ENCODE results near the gene CCDC54. TPM values are rescaled to one million over a fixed set of nuclear protein-coding genes. Genes with fewer than 3 reads are reported as not detected.

Gene CCDC54
- total RNA-seq, 2 donors from 2014 or later, result 5.4 TPM; not detected in 1

DNA sequence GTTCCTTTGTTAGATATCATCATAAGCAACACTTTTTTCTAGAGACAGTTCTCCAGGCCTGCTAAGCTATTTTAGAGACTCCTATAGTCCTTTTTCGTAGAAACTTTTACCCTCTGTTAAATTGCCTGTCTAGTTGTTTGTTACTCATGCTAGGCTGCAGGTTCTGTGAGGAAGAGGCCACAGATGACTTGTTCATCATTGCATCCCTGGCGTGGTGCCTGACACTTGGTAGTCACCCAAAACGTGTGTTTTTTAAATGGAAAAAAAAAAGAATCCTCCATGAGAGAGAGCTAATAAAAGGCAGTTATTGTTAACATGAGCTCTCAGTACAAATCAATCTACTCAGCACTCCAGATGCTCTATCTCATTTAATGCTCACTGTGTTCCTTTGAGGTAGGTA, 35.1 kb downstream of the CCDC54 start:
- no peak overlapping the region for H3K4me3 ChIP-seq
- DNase-seq (ENCODE audit: low spot score), result no peak
- H3K27me3 ChIP-seq (replicated peaks; ENCODE audit: insufficient read depth), result no peaks in the 10 kb centered on the region
- no peaks in the 10 kb centered on the region for H3K4me1 ChIP-seq (replicated peaks)
- no peaks in the 10 kb centered on the region for H3K36me3 ChIP-seq
- TF ChIP-seq POLR2AphosphoS5 (IDR thresholded peaks at IDR 0.05) (no peak), POLR2A (IDR thresholded peaks at IDR 0.05) (no peak)
- TF ChIP-seq, protein P1, sequence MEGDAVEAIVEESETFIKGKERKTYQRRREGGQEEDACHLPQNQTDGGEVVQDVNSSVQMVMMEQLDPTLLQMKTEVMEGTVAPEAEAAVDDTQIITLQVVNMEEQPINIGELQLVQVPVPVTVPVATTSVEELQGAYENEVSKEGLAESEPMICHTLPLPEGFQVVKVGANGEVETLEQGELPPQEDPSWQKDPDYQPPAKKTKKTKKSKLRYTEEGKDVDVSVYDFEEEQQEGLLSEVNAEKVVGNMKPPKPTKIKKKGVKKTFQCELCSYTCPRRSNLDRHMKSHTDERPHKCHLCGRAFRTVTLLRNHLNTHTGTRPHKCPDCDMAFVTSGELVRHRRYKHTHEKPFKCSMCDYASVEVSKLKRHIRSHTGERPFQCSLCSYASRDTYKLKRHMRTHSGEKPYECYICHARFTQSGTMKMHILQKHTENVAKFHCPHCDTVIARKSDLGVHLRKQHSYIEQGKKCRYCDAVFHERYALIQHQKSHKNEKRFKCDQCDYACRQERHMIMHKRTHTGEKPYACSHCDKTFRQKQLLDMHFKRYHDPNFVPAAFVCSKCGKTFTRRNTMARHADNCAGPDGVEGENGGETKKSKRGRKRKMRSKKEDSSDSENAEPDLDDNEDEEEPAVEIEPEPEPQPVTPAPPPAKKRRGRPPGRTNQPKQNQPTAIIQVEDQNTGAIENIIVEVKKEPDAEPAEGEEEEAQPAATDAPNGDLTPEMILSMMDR (IDR thresholded peaks at IDR 0.05), result no peak
- no peak overlapping the region for H3K27ac ChIP-seq
- intact Hi-C loops (cut with DNase I), result no loop called here
- no peaks in the 10 kb centered on the region for H3K9me3 ChIP-seq
- WGBS, result 57% methylated on average over 3 of the region's 3 CpGs

DNA sequence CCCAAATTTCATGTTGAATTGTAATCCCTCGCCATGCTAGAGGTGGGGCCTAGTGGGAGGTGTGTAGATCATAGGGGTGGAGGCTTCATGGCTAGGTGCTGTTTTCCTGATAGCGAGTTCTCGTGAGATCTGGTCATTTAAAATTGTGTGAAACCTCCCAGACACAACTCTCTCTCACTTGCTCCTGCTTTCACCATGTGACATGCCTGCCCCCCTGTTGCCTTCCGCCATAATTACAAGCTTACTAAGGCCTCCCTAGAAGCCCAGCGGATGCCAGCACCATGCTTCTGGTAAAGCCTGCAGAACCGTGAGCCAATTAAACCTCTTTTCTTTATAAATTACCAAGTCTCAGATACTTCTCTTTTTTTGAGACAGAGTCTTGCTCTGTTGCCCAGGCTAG, 36.0 kb downstream of the CCDC54 start:
- Histone ChIP-seq H3K4me1 (replicated peaks) (no peaks in the 10 kb centered on the region), H3K36me3 (no peaks in the 10 kb centered on the region), H3K9me3 (no peaks in the 10 kb centered on the region), H3K4me3 (no peak overlapping the region), H3K27ac (no peak overlapping the region), H3K27me3 (replicated peaks; ENCODE audit: insufficient read depth) (no peaks in the 10 kb centered on the region)
- 96% methylated on average over 6 of the region's 6 CpGs for WGBS
- DNase-seq (ENCODE audit: low spot score), result no peak
- TF ChIP-seq POLR2AphosphoS5 (IDR thresholded peaks at IDR 0.05) (no peak), POLR2A (IDR thresholded peaks at IDR 0.05) (no peak)
- TF ChIP-seq, protein P1 (IDR thresholded peaks at IDR 0.05), result no peak
- intact Hi-C loops (cut with DNase I), result no loop called here

DNA sequence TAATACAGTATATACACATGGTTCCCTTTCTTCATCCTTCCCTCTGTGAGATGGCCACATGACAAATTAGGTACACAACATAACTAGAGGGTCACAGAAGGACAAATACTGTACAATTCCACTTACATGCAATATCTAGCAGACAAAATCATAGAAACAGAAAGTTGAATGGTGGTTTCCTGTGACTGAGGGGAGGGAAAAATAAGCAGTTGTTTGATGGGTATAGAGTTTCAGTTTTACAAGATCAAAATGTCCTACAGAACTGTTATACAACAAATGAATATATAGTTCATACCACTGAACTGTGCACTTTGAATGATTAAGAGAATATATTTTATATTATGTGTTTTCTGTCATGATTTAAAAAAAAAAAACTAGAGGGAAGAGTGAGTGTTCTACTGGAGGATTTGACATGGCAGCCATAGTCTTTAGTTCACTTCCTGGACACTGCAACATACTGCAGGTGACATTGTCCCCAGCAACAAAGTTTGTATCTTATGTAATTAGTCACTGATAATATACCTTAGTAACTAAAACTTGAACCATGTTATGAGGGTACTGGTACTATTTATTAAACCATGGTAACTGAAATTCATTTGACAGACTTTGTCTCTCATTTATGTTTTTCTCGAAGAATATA, 37.2 kb downstream of the CCDC54 start:
- H3K27me3 ChIP-seq (replicated peaks; ENCODE audit: insufficient read depth), result no peaks in the 10 kb centered on the region
- H3K4me3 ChIP-seq, result no peak overlapping the region
- no peaks in the 10 kb centered on the region for H3K36me3 ChIP-seq
- 92% methylated on average over 1 of the region's 1 CpG for WGBS
- DNase-seq (ENCODE audit: low spot score), result no peak
- no peaks in the 10 kb centered on the region for H3K9me3 ChIP-seq
- no peaks in the 10 kb centered on the region for H3K4me1 ChIP-seq (replicated peaks)
- intact Hi-C loops (cut with DNase I), result no loop called here
- TF ChIP-seq, protein P1 (IDR thresholded peaks at IDR 0.05), result no peak
- no peak for TF ChIP-seq POLR2AphosphoS5 (IDR thresholded peaks at IDR 0.05)
- no peak for TF ChIP-seq POLR2A (IDR thresholded peaks at IDR 0.05)
- no peak overlapping the region for H3K27ac ChIP-seq

DNA sequence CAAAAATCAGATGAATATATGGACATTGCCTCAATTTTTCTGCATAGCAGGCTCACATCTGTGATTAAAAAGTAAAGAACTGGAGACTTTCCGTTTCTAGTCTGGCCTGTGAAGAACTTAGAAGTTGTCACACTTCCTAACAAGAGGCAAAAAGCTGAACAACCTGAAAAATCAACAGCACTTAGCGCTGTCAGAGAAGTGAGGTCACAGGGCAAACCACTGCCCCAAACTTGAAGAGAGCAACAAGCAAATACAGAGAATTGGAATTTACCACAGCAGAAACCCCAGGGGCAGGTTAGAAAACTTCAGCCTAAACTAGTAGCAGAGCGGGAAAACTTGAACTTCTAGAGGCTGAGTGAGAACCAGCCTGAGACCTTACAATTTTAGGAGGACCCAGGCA, 38.9 kb downstream of the CCDC54 start:
- Histone ChIP-seq H3K4me3 (no peak overlapping the region), H3K27ac (no peak overlapping the region), H3K27me3 (replicated peaks; ENCODE audit: insufficient read depth) (no peaks in the 10 kb centered on the region), H3K36me3 (no peaks in the 10 kb centered on the region), H3K4me1 (replicated peaks) (no peaks in the 10 kb centered on the region), H3K9me3 (no peaks in the 10 kb centered on the region)
- TF ChIP-seq, protein P1 (IDR thresholded peaks at IDR 0.05), result no peak
- TF ChIP-seq POLR2AphosphoS5 (IDR thresholded peaks at IDR 0.05) (no peak), POLR2A (IDR thresholded peaks at IDR 0.05) (no peak)
- WGBS, result 89% methylated on average over 3 of the region's 3 CpGs
- no peak for DNase-seq (ENCODE audit: low spot score)
- intact Hi-C loops (cut with DNase I), result no loop called here

DNA sequence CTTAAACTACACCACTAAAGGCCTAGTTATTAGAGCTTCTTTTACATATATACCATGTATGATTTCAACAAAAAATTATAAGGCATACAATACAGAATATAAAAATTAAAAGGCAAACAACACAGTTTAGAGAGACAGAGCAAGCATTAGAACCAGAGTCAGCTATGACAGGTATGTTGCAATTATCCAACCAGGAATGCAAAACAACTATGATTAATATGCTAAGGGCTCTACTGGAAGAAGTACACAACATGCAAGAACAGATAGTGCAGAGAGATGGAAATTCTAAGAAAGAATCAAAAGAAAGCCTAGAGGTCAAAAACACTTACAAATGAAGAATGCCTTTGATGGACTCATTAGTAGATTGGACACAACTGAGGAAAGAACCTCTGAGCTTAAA, 39.6 kb downstream of the CCDC54 start:
- Histone ChIP-seq H3K4me3 (no peak overlapping the region), H3K4me1 (replicated peaks) (no peaks in the 10 kb centered on the region), H3K27ac (no peak overlapping the region), H3K36me3 (no peaks in the 10 kb centered on the region), H3K27me3 (replicated peaks; ENCODE audit: insufficient read depth) (no peaks in the 10 kb centered on the region), H3K9me3 (no peaks in the 10 kb centered on the region)
- intact Hi-C loops (cut with DNase I), result no loop called here
- TF ChIP-seq POLR2A (IDR thresholded peaks at IDR 0.05) (no peak), POLR2AphosphoS5 (IDR thresholded peaks at IDR 0.05) (no peak)
- TF ChIP-seq, protein P1 (IDR thresholded peaks at IDR 0.05), result no peak
- no peak for DNase-seq (ENCODE audit: low spot score)

Data from prostate gland (tissue), 2 donors.